Measurements from ENCODE around the gene MRGPRD. TPM values are rescaled to one million over a fixed set of nuclear protein-coding genes. Genes with fewer than 3 reads are reported as not detected.
A peak's percentile ranks its signal among the peaks of the same experiment; 100 is the strongest.

MRGPRD gene
- polyA plus RNA-seq, 3 donors = not detected

DNA sequence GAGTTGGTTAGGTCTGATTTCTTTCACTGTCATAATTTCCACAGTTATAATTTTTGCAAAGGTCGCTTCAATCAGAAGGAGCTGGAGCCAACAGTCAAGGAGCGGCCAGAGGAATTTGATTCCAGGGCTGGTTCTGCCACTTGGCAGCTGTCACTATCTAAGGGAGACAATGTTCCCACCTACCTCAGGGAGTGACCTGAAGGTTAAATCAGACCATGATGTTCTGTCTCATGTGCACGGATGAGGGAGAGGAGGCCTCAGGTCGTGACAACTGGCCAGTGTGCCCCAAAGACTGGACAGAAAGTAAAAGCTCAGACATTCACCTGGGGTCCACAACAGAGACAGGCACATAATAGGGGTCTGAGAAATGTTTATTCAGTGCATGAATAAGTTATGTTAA lies 7.6 kb downstream of the MRGPRD start:
- no peak for DNase-seq (ENCODE audit: low read depth in 3 of 3, low spot score in 2 of 3)

DNA sequence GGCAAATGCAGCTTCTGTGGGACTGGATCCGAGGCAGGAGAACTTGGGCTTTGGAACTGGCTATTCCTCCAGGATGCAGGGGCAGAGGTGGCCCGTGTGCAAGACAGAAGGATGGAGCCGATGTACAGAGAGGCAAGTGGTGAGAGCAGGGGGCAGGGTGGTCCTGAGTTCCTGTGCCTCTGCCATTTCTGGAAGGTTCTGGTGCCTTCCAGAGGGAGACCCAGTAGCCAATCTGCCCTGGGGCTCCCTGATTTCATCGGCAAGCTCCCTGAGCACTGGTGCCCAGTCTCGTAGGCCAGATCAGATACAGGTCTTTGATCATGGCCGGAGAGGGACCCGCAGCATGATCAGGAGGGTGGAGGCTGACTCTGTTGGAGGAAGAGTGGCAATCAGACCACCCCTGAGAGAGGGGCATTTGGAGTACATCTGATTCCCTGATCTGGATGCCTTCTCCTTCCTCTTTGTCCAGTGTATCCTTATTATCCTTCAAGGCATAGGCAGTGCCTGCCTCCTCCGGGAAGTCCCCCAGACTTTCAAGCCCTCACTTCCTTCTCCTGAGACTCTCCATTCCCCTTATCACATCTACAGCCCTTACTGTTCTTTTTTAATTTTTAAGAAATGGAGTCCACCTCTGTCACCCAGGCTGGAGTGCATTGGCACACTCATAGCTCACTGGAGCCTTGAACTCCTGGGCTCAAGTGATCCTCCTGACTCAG lies 9.7 kb downstream of the MRGPRD start:
- no peak for DNase-seq (ENCODE audit: low read depth in 3 of 3, low spot score in 2 of 3)

GRCh38 chr11:68969386-68969785 lies 11.4 kb downstream of the MRGPRD start:
- no peak for DNase-seq (ENCODE audit: low read depth in 3 of 3, low spot score in 2 of 3)

- no peak for DNase-seq (ENCODE audit: low read depth in 3 of 3, low spot score in 2 of 3)
These were observed 12.2 kb downstream of the MRGPRD start for GRCh38 chr11:68968306-68969250.

DNA sequence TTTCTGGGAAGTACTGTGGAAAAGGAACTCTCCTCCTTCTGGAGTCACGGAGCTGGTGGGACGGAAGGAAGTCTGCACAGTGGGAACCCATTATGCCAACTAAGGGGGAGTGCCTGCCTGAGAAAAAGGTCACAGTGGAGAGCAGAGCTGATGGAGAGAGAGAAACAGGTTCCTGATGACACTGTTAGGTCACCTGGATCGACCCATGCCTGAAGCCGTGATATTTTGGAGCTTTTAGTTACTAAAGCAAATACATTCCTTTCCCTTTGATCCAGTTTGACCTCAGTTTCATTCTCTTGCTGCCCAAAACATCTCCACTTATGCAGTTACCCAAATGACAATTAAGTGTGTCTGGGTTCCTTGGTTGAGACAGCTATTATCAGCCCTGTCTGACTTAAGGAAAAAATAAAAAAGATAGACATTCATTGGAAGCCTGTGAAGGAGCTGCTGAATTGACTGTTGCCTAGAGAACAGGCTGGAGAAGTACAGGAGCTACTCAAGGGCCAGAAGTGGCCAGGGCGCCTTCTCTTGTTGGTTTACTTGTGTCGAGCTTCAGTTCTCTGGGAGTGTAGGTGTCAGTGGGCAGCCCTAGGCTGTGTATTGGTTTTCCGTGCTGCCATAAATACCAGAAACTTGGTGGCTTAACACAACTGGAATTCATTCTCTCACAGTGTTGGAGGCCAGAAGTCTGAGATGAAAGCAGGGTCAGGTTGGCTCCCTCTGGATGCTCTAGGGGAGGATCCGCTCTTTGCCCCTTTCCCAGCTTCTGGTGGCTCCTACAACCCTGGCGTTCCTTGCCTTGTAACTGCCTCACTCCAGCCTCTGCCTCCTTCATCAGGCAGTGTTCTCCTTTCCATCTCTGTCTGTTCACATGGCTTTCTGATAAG lies 13.6 kb downstream of the MRGPRD start:
- no peak for DNase-seq (ENCODE audit: low read depth in 3 of 3, low spot score in 2 of 3)

DNA sequence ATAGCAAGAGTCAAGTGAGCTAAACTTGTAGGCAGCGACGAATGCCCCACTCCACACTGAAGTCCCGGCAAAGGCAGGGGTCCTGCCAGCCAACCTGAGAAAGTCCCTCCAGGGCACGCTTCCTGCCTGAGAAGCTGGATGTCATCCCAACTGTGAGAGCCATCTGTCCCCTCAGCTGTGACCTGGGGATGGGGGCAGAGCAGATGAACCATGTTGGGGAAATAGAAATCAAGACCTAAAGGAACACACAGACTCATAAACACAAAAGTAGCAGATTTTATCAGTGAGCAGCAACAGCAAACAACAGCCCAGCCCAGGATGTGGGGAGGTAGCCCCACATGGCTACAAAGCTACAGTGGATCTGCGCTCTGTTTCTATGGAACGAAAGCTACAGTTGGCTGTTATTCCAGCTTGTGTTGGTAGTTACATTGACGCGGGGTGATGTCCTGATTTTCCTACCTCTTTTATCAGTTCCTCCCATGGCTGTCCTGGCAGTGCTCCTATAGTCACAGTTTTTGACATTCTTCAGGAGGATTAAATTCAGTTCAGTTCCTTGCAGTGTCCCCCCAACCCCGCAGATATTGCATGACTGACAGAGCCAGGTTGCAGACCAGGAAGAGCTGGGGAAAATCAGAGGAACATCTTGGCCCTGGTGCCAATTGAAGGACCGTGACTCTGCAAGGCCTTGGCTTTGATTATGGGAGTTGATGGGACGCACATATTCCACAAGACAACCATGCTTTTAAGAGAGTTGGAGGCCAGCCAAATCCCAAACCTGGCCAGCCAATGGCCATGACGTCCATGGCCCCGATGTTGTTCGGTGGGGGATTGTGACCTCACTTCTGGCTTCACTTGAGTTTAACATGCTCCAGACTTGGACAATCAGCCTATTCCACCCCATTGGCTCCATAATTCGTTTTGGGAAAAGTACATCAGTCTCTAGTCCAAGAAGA lies 14.6 kb downstream of the MRGPRD start:
- DNase-seq (ENCODE audit: low read depth in 3 of 3, low spot score in 2 of 3) = no peak

DNA sequence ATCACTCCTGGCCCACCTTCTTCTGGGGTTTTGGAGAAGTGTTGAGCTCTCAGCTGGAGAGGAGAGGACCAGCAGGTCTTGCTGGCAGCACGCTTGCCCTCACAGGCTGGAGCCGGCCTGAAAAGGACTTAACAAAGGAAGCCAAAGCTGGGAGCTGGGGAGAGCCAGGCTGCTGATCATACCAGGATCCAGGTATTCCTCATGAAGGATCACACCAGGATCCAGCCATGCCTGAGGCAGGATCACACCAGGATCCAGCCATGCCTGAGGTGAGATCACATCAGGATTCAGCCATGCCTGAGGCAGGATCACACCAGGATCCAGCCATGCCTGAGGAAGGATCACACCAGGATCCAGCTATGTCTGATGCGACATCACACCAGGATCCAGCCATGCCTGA lies 17.0 kb downstream of the MRGPRD start:
- no peak for DNase-seq (ENCODE audit: low read depth in 3 of 3, low spot score in 2 of 3)

DNA sequence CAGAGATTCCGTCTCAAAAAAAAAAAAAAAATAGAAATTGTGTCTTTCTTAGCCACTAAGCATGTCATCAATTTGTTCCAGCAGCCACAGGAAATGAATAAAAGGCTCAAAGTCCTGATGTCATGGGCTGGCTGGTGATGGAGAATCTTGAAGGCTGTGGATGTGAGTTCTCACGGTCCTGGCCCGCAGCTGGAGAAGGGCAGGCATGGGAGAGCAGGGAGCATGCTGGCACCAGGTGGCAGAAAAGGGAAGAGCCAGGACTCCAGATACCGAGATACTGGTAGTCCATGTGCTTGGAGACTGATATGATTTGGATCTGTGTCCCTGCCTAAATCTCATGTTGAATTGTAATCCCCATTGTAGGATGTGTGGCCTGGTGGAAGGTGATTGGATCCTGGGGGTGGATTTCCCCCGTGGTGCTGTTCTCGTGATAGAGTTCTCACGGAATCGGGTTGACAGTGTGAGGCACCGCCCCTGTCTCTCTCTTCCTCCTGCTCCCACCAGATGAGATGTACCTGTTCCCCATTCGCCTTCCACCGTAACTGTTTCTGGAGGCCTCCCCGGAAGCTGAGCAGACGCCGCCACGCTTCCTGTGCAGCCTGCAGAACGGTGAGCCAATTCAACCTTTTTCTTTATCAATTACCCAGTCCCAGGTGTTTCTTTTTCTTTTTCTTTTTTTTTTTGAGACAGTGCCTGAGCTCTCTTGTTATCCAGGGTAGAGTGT lies 18.1 kb downstream of the MRGPRD start:
- no peak for DNase-seq (ENCODE audit: low read depth in 3 of 3, low spot score in 2 of 3)

DNA sequence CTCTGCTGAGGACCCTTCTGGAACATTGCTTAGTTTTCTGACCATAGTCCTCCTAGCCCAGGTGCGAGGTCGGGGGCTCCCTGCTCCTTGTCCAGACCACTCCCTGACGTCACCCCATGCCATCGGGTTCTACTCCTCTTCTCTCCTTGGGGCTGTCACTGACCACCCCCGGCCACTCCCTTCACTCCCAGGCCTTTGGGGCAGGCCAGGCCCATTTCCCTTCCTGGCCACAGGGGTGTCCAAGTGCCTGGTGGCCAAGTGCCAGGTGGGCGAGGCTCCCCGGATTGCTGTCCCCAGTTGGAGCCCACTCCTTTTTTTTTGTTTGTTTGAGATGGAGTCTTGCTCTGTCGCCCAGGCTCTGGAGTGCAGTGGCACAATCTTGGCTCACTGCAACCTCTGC lies 19.5 kb downstream of the MRGPRD start:
- no peak for DNase-seq (ENCODE audit: low read depth in 3 of 3, low spot score in 2 of 3)

- no peak for DNase-seq (ENCODE audit: low read depth in 3 of 3, low spot score in 2 of 3)
These were observed 20.3 kb downstream of the MRGPRD start for GRCh38 chr11:68960294-68961071.

DNA sequence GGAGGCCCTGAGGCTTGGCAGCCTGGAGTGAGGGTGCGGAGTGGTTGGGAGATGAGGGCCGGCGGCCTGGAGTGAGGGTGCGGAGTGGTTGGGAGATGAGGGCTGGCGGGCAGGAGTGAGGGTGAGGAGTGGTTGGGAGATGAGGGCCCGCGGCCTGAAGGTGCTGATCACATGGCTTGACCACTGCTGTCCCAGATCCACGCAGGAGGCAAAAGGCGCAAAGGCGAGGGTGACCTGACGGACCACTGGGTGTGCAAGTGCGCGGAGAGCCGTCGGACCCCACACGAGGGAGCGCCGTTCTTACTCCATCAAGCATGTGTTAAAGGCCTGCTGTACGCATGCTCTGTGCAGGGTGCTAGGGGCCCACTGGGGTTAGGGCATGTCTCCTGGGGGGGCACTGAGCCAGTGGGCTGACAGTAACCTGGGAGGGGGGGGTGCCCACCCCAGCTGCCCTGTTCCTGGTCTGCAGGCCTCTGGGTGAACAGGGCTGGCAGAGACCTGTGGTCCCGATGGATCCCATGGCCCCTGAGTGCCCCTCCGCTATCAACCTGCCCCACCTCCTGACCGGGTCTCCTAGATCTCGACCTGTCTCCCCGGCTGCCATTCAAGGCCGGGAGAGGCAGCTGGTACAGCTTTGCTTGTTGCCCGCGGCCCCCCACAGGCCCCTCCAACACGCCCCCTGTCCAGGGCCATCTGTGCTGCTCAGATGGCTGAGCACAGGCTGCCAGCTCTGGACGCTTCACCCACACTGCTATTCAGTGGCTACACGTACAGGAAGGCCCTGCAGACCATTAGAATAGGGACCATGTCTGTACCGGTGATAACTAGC lies 21.1 kb downstream of the MRGPRD start:
- no peak for DNase-seq (ENCODE audit: low read depth in 3 of 3, low spot score in 2 of 3)

GRCh38 chr11:68958211-68958610 lies 22.6 kb downstream of the MRGPRD start:
- no peak for DNase-seq (ENCODE audit: low read depth in 3 of 3, low spot score in 2 of 3)

DNA sequence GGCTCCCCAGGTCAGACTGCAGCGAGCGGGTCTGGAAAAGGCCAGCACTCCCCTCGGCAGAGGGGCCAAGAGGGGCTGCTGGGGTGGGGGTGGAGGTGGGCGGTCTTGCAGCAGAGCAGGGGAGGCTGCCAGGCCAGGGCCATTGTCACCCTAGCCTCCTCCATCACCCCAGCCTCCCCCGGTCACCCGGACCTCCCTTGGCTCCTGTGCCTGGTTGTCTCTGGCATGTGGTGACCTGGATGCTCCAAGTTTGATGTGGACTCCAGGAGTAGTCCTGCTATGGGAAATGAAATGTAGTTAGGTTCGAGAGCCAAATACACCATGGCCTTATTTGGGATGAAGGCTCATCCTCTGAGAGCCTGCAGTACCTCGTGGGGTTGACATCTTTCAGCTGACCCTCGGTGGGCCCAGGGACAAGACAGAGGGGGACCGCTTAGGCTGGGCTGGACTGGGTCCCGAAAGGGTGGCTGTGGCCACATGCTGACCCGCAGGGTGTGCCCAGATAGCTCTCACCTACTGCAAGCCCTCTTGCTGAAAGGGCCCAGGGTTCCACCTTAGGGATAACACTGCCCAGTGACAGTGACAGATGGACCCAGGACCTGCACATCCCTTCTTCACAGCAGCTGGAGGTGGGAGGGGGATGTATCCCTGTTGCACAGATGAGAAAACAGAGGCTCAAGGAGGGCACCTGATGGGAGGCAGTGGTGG lies 24.1 kb downstream of the MRGPRD start:
- DNase-seq (ENCODE audit: low read depth in 3 of 3, low spot score in 2 of 3) = no peak

DNA sequence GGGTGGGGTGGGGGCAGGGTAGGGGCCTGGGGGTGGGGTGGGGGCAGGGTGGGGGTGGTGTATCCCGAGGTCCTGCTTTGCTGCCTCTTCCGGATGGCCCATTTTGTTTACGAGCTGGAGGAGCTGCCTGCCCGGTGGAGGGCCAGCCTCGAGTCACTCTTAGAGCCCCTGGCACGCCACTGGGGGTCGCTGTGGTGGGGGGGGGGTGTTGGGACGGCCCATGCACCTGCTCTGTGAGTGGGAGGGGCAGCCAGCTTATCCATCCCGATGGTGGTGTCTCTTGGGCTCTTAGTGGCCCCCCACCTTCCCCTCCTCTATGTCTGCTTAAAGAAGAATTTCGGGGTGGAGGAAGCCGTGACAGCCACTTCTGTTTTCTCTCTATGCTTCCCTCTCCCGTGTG lies 24.6 kb downstream of the MRGPRD start:
- no peak for DNase-seq (ENCODE audit: low read depth in 3 of 3, low spot score in 2 of 3)

DNA sequence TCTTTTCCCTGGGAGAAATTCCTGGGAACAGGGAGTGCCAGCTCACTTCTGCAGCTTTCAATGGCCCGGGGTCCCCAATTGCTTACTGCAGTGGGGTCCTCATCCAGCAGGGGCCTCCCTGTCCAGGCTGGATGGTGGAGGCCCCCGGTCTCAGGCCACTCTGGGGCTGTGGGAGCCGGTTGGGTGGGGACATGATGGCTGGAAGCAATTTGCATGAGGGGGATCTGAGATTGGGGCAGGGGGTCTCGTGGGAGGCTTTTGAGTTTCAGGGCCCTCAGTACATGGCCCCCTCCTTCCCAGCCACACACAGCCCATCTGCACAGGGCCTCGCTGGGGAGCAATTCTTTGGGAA lies 25.2 kb downstream of the MRGPRD start:
- DNase-seq (ENCODE audit: low read depth in 3 of 3, low spot score in 2 of 3) = no peak

DNA sequence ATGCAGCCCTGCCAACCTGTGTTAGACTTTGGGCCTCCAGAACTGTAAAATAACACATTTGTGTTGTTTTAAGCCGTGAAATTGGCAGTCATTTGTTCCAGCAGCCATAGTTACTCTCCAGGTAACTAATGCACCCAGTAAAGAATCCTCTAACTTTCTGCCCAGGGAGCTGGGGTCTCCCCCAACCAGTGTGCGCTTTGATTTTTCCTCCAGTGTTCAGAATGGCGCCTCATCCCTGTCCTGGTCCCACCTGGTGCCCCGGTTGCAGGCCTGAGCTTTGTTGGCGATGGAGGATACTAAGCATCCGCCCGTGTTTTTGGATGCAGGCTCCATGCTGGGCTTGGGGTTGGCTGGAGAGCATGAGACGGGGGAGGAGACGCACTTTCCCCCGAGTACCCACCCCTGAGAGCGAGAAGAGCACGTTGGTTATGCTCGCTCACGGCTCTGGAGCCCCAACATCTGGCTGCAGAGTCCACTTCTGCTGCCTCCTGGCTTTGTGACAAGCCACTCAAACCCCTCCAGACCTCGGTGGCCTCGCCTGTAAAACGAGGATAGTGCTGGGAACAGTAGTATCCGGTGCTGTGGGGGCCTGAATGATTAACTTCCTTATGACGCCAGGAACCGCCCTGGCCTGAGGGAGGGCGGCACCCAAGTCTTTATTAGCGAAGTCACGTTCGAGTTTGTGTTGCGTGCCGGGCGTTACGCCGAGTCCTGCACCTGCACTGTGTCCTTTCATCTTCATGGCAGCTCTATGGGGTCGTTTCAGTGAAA lies 25.8 kb downstream of the MRGPRD start:
- DNase-seq (ENCODE audit: low read depth in 3 of 3, low spot score in 2 of 3) = peak in 1 of 3 donors; percentile 20

Measured in right renal cortex interstitium (tissue), 3 donors.